ENCODE results near the gene UROC1. TPM values are rescaled to one million over a fixed set of nuclear protein-coding genes. Genes with fewer than 3 reads are reported as not detected.

UROC1 gene
- total RNA-seq, 1 donor from 2014 or later: not detected

- Mint-ChIP-seq H3K4me1 (no peaks in the 10 kb centered on the region), H3K4me3 (no peak overlapping the region), H3K9me3 (no peaks in the 10 kb centered on the region), H3K27ac (no peak overlapping the region), H3K27me3 (peaks cover 21% of the 10 kb centered on the region), H3K36me3 (ENCODE audit: low read depth) (no peaks in the 10 kb centered on the region)
- POLR2A ChIA-PET: no interaction called here
- DNase-seq (no peak), ATAC-seq (ENCODE audit: low read depth) (no peak)
- CTCF ChIA-PET: interaction anchor here (0.7 kb wide), 1 partner anchor 1029 kb away, joined by 4 read pairs; no protein-coding TSS in a partner anchor
- TF ChIP-seq CTCF (IDR thresholded peaks at IDR 0.05): no peak
- intact Hi-C loops (cut with micrococcal nuclease): no loop called here
Observed at GRCh38 chr3:126518779-126519177, 1.2 kb upstream of the UROC1 start.

GRCh38 chr3:126517986-126518778 is 609 bp upstream of the UROC1 start:
- POLR2A ChIA-PET: no interaction called here
- CTCF ChIA-PET: interaction anchor here (0.7 kb wide), 1 partner anchor 1030 kb away, joined by 4 read pairs; no protein-coding TSS in a partner anchor
- no peak for ATAC-seq (ENCODE audit: low read depth)

GRCh38 chr3:126516936-126517290 is 660 bp downstream of the UROC1 start:
- H3K4me3 Mint-ChIP-seq: no peak overlapping the region
- intact Hi-C loops (cut with micrococcal nuclease): no loop called here
- peaks cover 4% of the 10 kb centered on the region for H3K27me3 Mint-ChIP-seq
- TF ChIP-seq CTCF (IDR thresholded peaks at IDR 0.05): no peak
- H3K9me3 Mint-ChIP-seq: no peaks in the 10 kb centered on the region
- no peaks in the 10 kb centered on the region for H3K36me3 Mint-ChIP-seq (ENCODE audit: low read depth)
- ATAC-seq (ENCODE audit: low read depth): no peak
- H3K4me1 Mint-ChIP-seq: no peaks in the 10 kb centered on the region
- no peak for DNase-seq
- ChIA-PET CTCF (no interaction called here), POLR2A (no interaction called here)
- no peak overlapping the region for H3K27ac Mint-ChIP-seq

More at GRCh38 chr3:126517986-126518778, 609 bp upstream of the UROC1 start:
- intact Hi-C loops (cut with micrococcal nuclease): no loop called here
- H3K27ac Mint-ChIP-seq: no peak overlapping the region
- H3K36me3 Mint-ChIP-seq (ENCODE audit: low read depth): no peaks in the 10 kb centered on the region
- TF ChIP-seq CTCF (IDR thresholded peaks at IDR 0.05): no peak
- no peaks in the 10 kb centered on the region for H3K4me1 Mint-ChIP-seq
- DNase-seq: no peak
- peaks cover 16% of the 10 kb centered on the region for H3K27me3 Mint-ChIP-seq
- no peak overlapping the region for H3K4me3 Mint-ChIP-seq
- no peaks in the 10 kb centered on the region for H3K9me3 Mint-ChIP-seq

- DNase-seq: no peak
- H3K9me3 Mint-ChIP-seq: no peaks in the 10 kb centered on the region
- H3K27me3 Mint-ChIP-seq: peaks cover 4% of the 10 kb centered on the region
- no peaks in the 10 kb centered on the region for H3K4me1 Mint-ChIP-seq
- no peak for ATAC-seq (ENCODE audit: low read depth)
- TF ChIP-seq CTCF (IDR thresholded peaks at IDR 0.05): no peak
- H3K4me3 Mint-ChIP-seq: no peak overlapping the region
- ChIA-PET POLR2A (no interaction called here), CTCF (no interaction called here)
- intact Hi-C loops (cut with micrococcal nuclease): no loop called here
- H3K36me3 Mint-ChIP-seq (ENCODE audit: low read depth): no peaks in the 10 kb centered on the region
- no peak overlapping the region for H3K27ac Mint-ChIP-seq
Observed at GRCh38 chr3:126516152-126516935, 1.2 kb downstream of the UROC1 start.

GRCh38 chr3:126515066-126515706 is 2.4 kb downstream of the UROC1 start:
- no peak for DNase-seq
- intact Hi-C loops (cut with micrococcal nuclease): no loop called here
- Mint-ChIP-seq H3K27me3 (peaks cover 1% of the 10 kb centered on the region), H3K36me3 (ENCODE audit: low read depth) (no peaks in the 10 kb centered on the region), H3K27ac (no peak overlapping the region), H3K4me3 (no peak overlapping the region), H3K9me3 (no peaks in the 10 kb centered on the region), H3K4me1 (no peaks in the 10 kb centered on the region)
- POLR2A ChIA-PET: no interaction called here
- CTCF ChIA-PET: interaction anchor here (1.3 kb wide), 1 partner anchor 8 kb away, joined by 4 read pairs; no protein-coding TSS in a partner anchor
- no peak for ATAC-seq (ENCODE audit: low read depth)
- no peak for TF ChIP-seq CTCF (IDR thresholded peaks at IDR 0.05)
